GM21786 (cell line): ENCODE measurements around the gene SCAPER.

Experiments
- ATAC-seq: cut with Tn5 transposase; IDR thresholded peaks from one replicate; pipeline ENCODE4 v1.9.1; 2021; ENCODE audit not compliant: unreplicated experiment

SCAPER gene

DNA sequence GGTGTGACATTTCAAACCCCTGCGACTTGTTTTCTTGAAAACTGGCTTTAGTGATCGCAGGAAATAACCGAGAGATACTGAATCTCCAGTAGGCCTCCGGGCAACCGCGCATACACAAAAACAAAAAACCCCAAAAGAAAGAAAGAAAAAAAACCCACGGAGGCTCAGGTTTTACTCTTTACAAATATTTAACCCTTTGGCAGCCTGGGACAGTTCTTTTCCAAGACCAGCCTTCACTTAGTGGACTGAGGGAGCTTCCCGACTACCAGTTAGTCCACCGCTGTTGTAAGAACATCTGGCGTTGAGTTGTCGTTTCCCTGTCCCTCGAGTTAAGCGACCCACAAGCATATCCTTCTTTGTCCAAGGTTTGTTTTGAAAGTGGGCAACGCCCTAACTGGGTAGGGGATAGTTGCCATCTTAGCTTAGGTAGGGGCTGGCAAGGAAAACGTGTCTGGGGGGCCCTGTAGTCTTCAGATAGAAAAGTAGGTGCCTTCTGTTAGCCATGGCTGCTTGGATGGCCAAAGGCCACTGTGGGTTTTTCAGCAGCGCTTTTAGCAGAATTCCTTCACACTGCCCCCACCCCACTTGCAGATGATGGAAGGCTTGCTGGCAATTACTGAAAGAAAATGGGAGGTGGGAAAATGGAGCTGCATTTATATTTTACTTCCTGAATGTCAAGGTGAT is 561.7 kb downstream of the SCAPER start:
- no peak for ATAC-seq

DNA sequence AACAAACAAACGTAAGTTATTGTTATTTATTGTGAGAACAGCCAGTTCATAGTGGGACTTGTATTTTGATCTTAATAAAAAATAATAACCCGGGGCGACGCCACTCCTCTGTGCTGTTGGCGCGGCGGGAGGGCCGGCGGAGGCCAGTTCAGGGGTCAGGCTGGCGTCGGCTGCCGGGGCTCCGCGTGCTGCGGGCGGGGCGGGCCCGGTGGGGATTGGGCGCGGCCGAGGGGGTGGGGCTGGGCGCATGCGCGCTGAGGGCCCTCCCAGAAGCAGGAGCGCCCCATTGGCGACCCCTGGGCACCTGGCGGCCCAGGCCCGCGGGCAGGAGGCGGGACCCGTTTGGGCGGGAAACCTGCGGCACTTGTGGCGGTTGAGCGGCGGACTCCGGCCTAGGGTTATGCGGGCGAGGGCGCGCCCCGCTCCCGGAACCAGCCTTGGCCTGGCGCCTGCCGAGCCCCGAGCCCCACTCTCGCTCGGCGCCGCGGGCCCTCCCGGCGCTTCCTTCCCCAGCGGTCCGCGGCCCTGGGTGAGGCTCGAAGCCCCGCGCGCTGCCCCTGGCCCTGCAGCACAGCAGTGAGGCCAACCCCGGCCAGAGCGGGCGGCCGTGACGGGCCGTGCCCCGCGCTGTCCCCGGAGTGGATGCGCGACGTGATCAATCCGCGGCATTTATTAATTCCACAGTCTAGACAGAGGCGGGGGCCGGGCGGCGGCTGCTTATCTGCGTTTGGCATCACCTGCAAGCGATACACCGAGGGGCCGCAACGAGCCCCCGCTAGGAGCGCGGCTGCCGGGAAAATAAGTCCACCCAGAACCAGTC is 562.5 kb downstream of the SCAPER start:
- ATAC-seq, result no peak

DNA sequence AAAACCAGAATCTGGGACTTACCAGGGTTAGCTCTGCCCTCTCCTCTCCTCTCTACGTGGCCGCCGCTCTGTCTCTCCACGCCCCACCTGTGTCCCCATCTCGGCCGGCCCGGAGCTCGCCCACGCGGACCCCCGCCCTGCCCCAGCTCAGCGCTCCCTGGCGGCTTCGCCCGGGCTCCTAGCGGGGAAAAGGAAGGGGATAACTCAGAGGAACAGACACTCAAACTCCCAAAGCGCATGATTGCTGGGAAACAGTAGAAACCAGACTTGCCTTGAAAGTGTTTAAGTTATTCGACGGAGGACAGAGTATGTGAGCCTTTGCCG is 563.1 kb downstream of the SCAPER start:
- ATAC-seq, result no peak

DNA sequence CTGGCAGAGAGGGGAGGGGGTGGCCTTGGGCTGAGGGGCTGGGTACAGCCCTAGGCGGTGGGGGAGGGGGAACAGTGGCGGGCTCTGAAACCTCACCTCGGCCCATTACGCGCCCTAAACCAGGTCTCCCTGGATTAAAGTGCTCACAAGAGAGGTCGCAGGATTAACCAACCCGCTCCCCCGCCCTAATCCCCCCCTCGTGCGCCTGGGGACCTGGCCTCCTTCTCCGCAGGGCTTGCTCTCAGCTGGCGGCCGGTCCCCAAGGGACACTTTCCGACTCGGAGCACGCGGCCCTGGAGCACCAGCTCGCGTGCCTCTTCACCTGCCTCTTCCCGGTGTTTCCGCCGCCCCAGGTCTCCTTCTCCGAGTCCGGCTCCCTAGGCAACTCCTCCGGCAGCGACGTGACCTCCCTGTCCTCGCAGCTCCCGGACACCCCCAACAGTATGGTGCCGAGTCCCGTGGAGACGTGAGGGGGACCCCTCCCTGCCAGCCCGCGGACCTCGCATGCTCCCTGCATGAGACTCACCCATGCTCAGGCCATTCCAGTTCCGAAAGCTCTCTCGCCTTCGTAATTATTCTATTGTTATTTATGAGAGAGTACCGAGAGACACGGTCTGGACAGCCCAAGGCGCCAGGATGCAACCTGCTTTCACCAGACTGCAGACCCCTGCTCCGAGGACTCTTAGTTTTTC is 563.6 kb downstream of the SCAPER start:
- ATAC-seq, result no peak

DNA sequence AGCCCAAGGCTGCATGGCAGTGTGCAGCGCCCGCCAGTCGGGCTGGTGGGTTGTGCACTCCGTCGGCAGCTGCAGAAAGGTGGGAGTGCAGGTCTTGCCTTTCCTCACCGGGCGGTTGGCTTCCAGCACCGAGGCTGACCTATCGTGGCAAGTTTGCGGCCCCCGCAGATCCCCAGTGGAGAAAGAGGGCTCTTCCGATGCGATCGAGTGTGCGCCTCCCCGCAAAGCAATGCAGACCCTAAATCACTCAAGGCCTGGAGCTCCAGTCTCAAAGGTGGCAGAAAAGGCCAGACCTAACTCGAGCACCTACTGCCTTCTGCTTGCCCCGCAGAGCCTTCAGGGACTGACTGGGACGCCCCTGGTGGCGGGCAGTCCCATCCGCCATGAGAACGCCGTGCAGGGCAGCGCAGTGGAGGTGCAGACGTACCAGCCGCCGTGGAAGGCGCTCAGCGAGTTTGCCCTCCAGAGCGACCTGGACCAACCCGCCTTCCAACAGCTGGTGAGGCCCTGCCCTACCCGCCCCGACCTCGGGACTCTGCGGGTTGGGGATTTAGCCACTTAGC is 564.3 kb downstream of the SCAPER start:
- no peak for ATAC-seq

DNA sequence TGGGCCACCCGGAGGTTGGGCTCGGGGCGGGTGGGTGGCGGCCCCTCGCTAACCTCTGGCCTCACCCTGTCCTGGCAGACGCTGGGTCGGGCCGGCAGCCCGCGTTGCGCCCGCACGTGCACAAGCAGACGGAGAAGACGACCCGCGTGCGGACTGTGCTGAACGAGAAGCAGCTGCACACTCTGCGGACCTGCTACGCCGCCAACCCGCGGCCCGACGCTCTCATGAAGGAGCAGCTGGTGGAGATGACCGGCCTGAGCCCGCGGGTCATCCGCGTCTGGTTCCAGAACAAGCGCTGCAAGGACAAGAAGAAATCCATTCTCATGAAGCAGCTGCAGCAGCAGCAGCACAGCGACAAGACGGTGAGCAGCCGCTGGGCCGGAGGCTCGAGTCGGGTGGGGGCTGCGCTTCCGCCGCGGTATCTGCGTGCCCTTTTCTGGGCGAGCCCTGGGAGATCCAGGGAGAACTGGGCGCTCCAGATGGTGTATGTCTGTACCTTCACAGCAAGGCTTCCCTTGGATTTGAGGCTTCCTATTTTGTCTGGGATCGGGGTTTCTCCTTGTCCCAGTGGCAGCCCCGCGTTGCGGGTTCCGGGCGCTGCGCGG is 564.8 kb downstream of the SCAPER start:
- no peak for ATAC-seq

DNA sequence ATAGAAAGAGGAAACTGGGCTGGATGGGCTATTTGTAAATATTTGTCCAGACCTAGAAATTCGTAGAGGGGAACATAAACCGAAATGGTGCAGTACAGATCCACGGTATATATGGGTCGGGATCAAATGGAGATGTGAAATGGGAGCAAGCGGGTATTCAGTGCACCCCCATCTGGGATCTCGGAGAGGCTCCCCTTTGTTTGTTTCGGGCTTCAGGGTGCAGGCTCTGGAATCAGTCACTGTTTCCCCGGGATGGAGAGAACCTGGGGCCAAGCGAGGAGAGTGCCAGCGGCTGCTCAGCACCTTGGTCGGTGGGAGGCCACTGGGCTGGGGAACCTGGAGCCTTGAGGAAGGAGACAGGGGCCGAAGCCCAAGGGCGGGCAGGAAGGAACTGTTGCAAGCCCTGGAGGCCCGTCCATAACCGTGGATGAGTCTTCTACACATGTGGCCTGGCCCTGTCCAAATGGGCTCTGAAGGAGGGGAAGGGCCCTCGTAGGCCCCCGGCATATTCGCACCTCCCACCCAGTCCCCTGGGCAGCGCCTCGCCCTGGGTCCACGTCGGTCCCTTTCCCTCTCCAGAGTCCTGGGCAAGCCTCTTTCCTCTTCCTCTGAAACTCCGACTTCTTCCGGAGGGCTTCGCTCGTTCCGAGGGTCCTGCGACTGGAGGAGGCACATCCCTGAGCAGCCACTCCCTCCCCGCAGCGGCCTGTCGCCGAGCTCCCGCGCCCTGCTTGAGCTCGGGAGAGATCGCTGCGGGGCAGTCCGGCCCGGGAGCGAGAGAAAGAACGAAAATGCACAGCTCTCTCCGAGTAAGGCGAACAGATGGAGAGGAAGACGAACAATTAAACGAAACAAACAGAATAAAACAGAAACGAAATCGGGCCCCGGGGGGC is 565.6 kb downstream of the SCAPER start:
- ATAC-seq, result no peak

DNA sequence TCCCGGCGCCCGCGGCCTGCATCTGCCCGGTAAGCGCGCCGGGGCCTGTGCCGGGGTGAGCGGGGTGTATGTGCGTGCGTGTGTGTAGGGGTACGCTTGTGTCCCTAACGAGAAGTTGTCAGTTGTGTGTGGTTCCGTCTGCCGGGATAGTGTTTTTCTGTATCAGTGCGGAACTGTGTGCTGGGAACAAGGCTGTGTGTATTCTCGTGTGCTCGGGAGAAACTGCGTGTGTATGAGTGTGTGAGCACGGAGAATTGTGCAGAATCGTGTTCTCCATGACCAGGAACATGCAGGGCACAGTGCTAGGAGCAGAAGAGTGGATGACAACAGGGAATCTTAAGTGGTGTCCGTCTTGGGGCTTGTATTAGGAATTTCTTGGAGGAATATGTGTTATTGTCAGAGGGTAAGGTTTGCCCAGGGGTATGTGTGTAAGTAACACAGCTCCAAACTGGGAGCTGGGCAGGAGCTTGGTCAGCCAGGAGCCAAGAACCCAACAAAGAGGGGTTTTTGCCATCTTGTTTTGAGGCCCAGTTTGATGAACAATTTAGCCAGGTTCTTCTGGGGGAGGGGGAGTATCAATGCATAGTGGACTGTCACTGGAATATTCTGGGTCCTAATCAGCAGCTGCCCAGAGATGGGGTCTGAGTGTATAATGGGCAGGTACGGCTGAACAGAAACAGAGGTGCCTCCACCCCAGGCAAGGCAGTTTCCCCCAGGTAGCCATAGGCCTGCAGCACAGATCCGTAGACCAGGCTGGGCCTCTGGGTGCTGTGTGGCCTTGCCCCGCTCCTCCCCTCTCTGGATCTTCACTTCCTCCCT is 566.4 kb downstream of the SCAPER start:
- ATAC-seq, result no peak

DNA sequence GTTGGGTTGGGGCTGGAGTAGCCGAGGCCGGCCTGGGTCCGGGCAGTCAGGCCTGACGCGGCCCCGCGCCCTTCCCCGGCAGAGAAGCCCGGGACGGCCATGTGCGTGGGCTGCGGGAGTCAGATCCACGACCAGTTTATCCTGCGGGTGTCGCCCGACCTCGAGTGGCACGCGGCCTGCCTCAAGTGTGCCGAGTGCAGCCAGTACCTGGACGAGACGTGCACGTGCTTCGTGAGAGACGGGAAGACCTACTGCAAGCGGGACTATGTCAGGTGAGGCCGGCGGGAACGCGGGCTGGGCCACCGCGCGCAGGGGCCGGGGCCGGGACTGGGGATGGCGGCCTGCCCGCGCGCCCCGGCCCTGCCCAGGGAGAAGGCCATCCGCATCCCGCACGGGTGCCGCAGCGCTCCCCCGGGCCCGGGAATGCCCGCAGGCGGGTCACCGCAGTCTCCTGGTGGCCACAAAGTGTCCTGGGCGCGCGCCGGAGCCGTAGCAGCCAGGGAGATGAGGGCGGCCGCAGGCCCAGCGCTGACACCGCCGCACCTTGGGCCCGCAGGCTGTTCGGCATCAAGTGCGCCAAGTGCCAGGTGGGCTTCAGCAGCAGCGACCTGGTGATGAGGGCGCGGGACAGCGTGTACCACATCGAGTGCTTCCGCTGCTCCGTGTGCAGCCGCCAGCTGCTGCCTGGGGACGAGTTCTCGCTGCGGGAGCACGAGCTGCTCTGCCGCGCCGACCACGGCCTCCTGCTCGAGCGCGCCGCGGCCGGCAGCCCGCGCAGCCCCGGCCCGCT is 567.2 kb downstream of the SCAPER start:
- no peak for ATAC-seq

DNA sequence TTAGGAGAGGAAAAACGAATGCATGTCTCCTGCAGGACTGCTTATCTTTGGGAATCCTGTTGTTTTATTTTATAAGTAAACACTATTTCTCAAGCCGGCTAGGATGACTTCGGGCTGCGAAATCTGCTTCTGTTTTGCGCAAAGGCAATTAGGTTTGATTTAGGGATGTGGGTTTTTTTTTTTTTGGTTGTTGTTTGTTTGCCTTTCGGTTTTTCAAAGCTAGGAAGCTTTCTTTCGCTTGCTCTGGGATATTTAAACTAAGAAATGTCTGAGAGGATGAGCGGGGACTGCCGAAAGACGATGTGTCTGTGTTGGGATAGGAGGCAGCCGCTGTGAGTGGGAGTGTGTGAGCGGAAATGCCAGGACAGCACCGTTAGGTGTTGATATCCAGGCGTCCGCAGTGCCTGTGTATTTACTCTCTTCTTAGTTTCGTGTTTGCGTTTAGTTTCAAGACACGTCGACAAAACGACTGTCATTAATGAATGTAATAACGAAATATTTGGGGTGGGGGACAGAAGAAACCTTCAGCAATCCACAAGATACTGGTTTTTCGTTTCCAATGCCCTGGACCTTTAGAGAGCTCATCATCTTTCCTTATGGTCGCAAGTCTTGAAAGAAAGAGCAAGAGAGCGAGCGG is 568.0 kb downstream of the SCAPER start:
- ATAC-seq, result no peak

DNA sequence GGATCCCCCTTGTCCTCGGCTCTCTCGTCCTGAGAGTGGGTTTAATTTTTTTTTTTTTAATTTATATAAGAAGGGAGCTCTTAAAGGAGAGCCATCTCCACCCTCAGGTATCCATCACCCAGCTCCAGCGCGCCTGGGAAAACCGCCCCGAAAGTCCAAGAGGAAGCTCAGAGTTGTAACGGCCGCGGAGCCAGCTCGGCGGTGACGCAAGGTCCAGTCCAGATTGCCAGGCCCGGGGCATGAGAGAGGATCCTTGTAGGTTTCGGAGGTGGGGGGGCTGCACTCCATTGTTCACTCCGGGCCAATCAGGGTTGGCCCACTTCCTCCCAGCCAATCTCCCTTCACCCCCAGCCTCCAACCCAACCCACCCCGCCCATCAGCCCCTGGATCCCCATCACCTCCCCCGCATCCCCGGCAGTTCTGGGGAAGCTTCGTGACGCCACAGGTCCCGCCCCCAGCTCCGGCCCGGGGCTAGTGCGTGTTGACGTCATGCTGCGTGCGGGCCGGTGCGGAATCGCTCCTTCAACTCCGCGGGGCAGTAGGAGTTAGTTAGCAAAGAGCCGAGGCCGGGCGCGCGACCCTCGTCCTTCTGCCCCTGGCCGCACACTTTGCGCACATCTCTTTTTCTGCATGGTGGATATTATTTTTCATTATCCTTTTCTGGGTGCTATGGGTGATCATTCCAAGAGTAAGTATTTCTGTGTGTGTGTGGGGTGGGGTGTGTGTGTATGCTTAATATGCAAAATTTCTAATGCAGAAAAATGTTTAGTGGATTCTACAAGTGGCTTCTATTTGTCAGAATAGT is 568.7 kb downstream of the SCAPER start, which contains the start of gene ISL2:
Gene ISL2, plus strand, starts transcription at position 520 of the 805 bp plus-strand sequence. Its CDS starts 111 bp downstream, at position 631.
- peak; percentile 42 for ATAC-seq

DNA sequence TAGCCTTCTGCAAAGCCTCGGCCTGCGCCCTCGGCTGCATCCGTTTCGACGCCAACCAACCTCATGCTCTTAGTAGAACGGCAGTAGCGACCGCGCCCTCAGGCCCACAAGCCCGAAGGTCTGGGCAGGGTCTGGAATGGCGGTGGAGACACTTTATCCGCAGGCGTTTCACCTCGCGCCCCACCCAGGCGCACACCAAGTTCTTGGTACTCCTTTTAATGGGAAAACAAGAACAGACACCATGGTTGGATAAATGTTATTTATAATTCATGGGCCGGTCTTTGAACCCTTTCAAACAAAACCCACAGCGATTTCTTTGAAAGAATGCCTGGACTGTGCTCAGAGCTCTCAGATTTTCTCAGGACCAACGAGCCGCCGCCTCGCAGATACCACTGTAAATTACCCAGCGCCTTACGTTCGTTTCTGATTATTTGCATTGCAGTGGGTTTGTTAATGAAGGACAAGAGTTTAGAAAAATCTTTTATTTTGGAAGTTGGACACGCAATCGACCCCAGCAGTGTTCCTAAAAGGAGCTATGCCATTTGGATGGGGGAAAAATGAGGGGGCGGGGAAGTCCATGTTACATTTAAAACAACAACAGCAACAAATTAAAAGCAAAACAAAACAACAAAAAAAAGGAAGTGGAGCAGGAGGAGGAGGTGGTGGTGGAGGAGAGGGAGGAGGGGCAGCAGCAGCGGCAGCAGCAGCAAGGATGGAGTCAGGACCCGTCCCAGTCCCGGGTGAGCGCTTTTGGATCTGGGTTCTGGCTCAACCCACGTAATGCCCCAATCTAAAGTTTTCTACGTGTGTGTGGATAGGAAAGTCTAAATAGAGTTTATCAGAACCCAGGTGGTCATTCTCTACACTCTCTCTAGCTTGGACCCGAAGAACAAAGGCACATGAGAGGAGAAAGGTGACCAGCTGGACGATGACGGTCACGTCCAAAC is 569.6 kb downstream of the SCAPER start:
- no peak for ATAC-seq

DNA sequence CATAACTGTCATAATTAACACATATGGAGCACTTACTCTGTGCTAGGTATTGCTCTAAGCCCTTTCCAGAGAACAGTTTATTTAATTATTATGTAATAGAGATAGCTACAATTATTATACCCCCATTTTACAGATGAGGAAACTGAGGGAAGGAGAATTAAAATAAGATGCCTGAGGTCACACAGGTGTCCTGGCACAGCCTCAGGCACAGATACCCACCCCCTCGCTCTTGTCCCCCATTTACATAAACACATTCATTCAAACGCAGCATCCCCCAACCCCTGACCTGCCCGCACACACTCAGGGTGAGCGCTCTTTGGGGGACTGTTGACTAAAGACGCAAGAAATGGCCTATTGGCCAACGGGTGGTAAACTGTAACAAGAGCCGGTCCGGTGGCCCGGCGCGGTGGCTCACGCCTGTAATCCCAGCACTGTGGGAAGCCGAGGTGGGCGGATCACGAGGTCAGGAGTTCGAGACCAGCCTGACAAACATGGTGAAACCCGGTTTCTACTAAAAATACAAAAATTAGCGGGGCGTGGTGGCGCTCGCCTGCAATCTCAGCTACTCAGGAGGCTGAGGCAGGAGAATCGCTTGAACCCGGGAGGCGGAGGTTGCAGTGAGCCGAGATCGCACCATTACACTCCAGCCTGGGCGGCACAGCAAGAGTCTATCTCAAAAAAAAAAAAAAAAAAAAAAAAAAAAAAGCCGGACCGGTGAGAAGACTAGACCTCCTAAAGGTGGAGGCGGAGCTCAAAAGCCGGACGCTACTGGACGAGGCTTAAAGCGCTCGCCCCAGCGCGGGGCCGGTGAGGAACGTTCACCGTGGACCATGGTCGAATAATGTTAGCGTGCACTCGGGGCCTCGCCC is 570.5 kb downstream of the SCAPER start:
- ATAC-seq, result no peak

DNA sequence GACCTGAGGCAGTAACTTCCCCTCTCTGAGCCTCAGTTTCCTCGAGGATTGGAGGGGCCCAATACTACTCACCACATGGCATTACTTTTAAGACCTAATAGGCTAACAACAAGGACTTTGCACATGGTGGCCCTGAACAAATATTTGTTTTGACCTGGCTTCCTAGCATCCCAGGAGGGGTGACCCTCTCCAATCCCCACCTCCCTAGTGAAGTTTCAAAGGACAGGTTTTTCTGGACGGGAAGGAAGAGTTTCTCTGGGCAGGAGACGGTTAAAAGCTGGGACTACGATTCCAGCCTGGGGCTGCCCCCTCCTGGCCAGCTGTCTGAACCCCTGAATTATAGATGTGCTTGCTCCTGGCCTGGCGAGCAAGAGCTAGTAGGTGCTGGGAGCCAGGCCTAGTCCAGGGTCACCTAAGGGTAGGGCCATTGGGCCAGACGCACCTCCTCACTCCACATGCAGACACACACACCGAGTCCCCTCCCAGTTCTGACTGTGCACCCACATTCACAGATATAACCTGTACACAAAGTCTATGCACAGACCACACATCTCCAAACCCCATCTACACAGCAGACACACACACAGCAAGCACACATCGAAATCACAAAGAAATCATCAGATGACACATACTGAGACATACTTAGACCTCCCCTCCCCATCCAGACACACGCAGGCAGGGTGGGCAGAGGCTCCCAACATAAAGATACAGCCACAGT is 571.3 kb downstream of the SCAPER start:
- no peak for ATAC-seq

DNA sequence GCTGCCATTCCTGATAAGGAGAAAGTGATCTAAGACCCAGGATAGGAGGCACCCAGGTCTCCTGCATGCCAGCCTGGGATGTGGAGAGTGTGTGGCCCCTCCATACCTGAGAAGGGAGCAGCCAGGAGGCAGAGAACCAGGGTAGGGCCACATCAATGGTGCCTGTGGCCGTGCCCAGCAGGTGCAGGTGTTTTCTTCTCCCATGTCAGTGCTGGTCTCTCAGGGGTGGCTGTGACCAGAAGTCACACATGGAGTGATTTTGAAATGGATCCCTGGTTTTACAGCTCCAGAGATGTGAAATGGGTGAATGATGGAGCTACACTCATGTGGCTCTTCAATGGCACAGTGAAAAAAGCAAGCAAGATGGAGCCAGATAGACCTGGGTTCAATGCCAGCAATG is 571.8 kb downstream of the SCAPER start:
- ATAC-seq, result no peak
